SH-SY5Y (cell line): ENCODE measurements around the gene ST3GAL4.

Experiments
- GATA2 ChIP-seq: IDR thresholded peaks from 2 replicates; pipeline ENCODE4 v1.6.1; 2011; ENCODE audit warnings: mild to moderate bottlenecking, low read depth, low read length
- GATA3 ChIP-seq: IDR thresholded peaks from 2 replicates; pipeline ENCODE4 v1.6.1; 2011; ENCODE audit warnings: low read depth, mild to moderate bottlenecking, low read length, moderate library complexity

- TF ChIP-seq GATA2 = no peak
- no peak for TF ChIP-seq GATA3
These were observed 24.2 kb upstream of the ST3GAL4 start for GRCh38 chr11:126331286-126331685.
